CD4-positive, alpha-beta T cell treated with Interleukin-15 for 4 hours (primary cell): ENCODE data around the gene STARD5.

Source experiments
- DNase-seq: peaks from one replicate; pipeline ENCODE4 v3.0.0-alpha.2; 2020; ENCODE audit warnings: low spot score

STARD5 gene

GRCh38 chr15:81311752-81312464 lies 12.0 kb downstream of the STARD5 start:
- DNase-seq: no peak

- DNase-seq: no peak
Observed at GRCh38 chr15:81310480-81310879, 13.5 kb downstream of the STARD5 start.

GRCh38 chr15:81309647-81310450 lies 14.1 kb downstream of the STARD5 start:
- no peak for DNase-seq

- no peak for DNase-seq
Observed at GRCh38 chr15:81308260-81308659, 15.7 kb downstream of the STARD5 start.

- DNase-seq: no peak
Observed at GRCh38 chr15:81304226-81304625, 19.7 kb downstream of the STARD5 start.

- no peak for DNase-seq
Observed at GRCh38 chr15:81303244-81304225, 20.4 kb downstream of the STARD5 start.

- DNase-seq: no peak
Observed at GRCh38 chr15:81302701-81303109, 21.2 kb downstream of the STARD5 start.

- no peak for DNase-seq
Observed at GRCh38 chr15:81301815-81302399, 22.0 kb downstream of the STARD5 start.

- no peak for DNase-seq
Observed at GRCh38 chr15:81301385-81301784, 22.6 kb downstream of the STARD5 start.

GRCh38 chr15:81299630-81300273 lies 24.2 kb downstream of the STARD5 start:
- DNase-seq: no peak

GRCh38 chr15:81299156-81299555 lies 24.8 kb downstream of the STARD5 start:
- no peak for DNase-seq

- DNase-seq: no peak
Observed at GRCh38 chr15:81298611-81299010, 25.3 kb downstream of the STARD5 start.

GRCh38 chr15:81297603-81298575 lies 26.1 kb downstream of the STARD5 start:
- peak; percentile 46 for DNase-seq

GRCh38 chr15:81297147-81297572 lies 26.8 kb downstream of the STARD5 start:
- no peak for DNase-seq

GRCh38 chr15:81296673-81297072 lies 27.3 kb downstream of the STARD5 start:
- peak; percentile 73 for DNase-seq

- no peak for DNase-seq
Observed at GRCh38 chr15:81296186-81296585, 27.8 kb downstream of the STARD5 start.

- DNase-seq: no peak
Observed at GRCh38 chr15:81295486-81296121, 28.3 kb downstream of the STARD5 start.

GRCh38 chr15:81294516-81294880 lies 29.4 kb downstream of the STARD5 start:
- no peak for DNase-seq

- peak; percentile 74 for DNase-seq
Observed at GRCh38 chr15:81293728-81294515, 30.0 kb downstream of the STARD5 start.
